PC-9 (cell line): ENCODE data around the gene FOXD3.

ENCODE experiments used
- EZH2 ChIP-seq: fragments of 200-600 bp; sonication (generic); IDR thresholded peaks from 2 replicates; pipeline ENCODE4 v1.8.0; 2017; ENCODE audit warnings: antibody characterized with exemption, low read depth
- TF ChIP-seq, protein P1 (sequence below): fragments of 200-600 bp; sonication (generic); conservative IDR thresholded peaks from 2 replicates; pipeline ENCODE4 v1.6.1; 2017; ENCODE audit warnings: mixed run types, antibody characterized with exemption, mild to moderate bottlenecking, moderate library complexity

DNA sequence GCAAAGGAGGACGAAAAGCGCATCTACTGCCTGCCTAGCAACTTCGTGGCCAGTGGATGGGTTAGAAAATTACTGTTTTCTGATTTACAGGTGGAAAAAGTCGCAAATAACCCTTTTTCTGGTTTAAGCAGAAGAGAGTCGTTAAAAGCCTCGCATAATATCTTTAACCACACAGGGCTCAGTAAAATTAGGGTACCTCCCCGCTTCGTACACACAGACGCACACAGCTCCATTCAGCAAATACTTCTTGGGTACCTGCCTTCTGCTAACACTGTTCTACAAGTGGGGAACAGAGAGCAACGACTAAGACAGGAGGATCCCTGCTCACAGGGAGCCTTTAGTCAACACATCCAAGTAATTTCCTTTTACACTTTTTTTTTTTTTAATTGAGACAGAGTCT is 45.8 kb downstream of the FOXD3 start:
- TF ChIP-seq, protein P1, sequence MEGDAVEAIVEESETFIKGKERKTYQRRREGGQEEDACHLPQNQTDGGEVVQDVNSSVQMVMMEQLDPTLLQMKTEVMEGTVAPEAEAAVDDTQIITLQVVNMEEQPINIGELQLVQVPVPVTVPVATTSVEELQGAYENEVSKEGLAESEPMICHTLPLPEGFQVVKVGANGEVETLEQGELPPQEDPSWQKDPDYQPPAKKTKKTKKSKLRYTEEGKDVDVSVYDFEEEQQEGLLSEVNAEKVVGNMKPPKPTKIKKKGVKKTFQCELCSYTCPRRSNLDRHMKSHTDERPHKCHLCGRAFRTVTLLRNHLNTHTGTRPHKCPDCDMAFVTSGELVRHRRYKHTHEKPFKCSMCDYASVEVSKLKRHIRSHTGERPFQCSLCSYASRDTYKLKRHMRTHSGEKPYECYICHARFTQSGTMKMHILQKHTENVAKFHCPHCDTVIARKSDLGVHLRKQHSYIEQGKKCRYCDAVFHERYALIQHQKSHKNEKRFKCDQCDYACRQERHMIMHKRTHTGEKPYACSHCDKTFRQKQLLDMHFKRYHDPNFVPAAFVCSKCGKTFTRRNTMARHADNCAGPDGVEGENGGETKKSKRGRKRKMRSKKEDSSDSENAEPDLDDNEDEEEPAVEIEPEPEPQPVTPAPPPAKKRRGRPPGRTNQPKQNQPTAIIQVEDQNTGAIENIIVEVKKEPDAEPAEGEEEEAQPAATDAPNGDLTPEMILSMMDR: no peak
- no peak for TF ChIP-seq EZH2
